SHP77 treated with DMSO at 0.1 percent for 48 hours (cell line): Measurements from ENCODE around the gene RRAGB.
"Not testable (repeated sequence)": the region's sequence is repeated elsewhere in the genome, so short reads cannot be mapped to it uniquely, and the experiment has no call there.

Experiments
- DNase-seq: peaks from one replicate; lab custom pipeline; 2025; lab: John Stamatoyannopoulos, UW

RRAGB gene

GRCh38 chrX:55767100-55767499, 49.6 kb downstream of the RRAGB start:
- no peak for DNase-seq

- not testable (repeated sequence) for DNase-seq
These were observed 56.9 kb downstream of the RRAGB start for GRCh38 chrX:55774419-55774818.

- no peak for DNase-seq
These were observed 60.0 kb downstream of the RRAGB start for GRCh38 chrX:55777596-55777995.

GRCh38 chrX:55778322-55778721, 60.8 kb downstream of the RRAGB start:
- no peak for DNase-seq

GRCh38 chrX:55783723-55784122, 66.2 kb downstream of the RRAGB start:
- DNase-seq: no peak

- no peak for DNase-seq
These were observed 69.5 kb downstream of the RRAGB start for GRCh38 chrX:55787063-55787462.

GRCh38 chrX:55787727-55788126, 70.2 kb downstream of the RRAGB start:
- no peak for DNase-seq

GRCh38 chrX:55794405-55794804, 76.9 kb downstream of the RRAGB start:
- DNase-seq: no peak

- DNase-seq: no peak
These were observed 78.9 kb downstream of the RRAGB start for GRCh38 chrX:55796496-55796895.

GRCh38 chrX:55801811-55802210, 84.3 kb downstream of the RRAGB start:
- DNase-seq: no peak
